Hepatocyte (in vitro differentiated cells): ENCODE results near the gene FAM32A. TPM values are rescaled to one million over a fixed set of nuclear protein-coding genes. Genes with fewer than 3 reads are reported as not detected.

Experiments used
- DNase-seq: peaks from one replicate; pipeline ENCODE4 v3.0.0-alpha.2; 2016; ENCODE audit warnings: low spot score
- H2AFZ ChIP-seq: fragments of 200-600 bp; sonication (generic); 2 replicates; pipeline ENCODE4 v1.6.0; 2016; ENCODE audit warnings: antibody characterized with exemption, mild to moderate bottlenecking
- H3K27ac ChIP-seq: fragments of 200-600 bp; sonication (generic); 2 replicates; pipeline ENCODE4 v1.5.1; 2016; ENCODE audit warnings: mild to moderate bottlenecking
- H3K27me3 ChIP-seq: fragments of 200-600 bp; sonication (generic); 2 replicates; pipeline ENCODE4 v1.6.1; 2016
- H3K36me3 ChIP-seq: fragments of 200-600 bp; sonication (generic); replicated peaks from 2 replicates; pipeline ENCODE4 v1.5.1; 2016; ENCODE audit warnings: low read depth; ENCODE audit not compliant: insufficient read depth
- H3K4me1 ChIP-seq: fragments of 200-600 bp; sonication (generic); 2 replicates; pipeline ENCODE4 v1.5.1; 2016; ENCODE audit warnings: mild to moderate bottlenecking, moderate library complexity; ENCODE audit not compliant: insufficient read depth
- H3K4me2 ChIP-seq: fragments of 200-600 bp; sonication (generic); 2 replicates; pipeline ENCODE4 v1.6.0; 2016
- H3K4me3 ChIP-seq: fragments of 200-600 bp; sonication (generic); 2 replicates; pipeline ENCODE4 v1.5.1; 2016; ENCODE audit warnings: mild to moderate bottlenecking
- H3K79me2 ChIP-seq: fragments of 200-600 bp; sonication (generic); 2 replicates; pipeline ENCODE4 v1.6.0; 2017; ENCODE audit warnings: mild to moderate bottlenecking
- H3K9me2 ChIP-seq: fragments of 200-600 bp; sonication (generic); replicated peaks from 2 replicates; pipeline ENCODE4 v1.6.0; 2017; ENCODE audit warnings: mild to moderate bottlenecking; ENCODE audit not compliant: insufficient read depth
- H3K9me3 ChIP-seq: fragments of 200-600 bp; sonication (generic); 2 replicates; pipeline ENCODE4 v1.5.1; 2016; ENCODE audit warnings: low read depth, mild to moderate bottlenecking
- H4K20me1 ChIP-seq: fragments of 200-600 bp; sonication (generic); 2 replicates; pipeline ENCODE4 v1.6.0; 2016; ENCODE audit warnings: mild to moderate bottlenecking; ENCODE audit not compliant: insufficient read depth, poor library complexity, severe bottlenecking
- EZH2 ChIP-seq: fragments of 200-600 bp; sonication (generic); IDR thresholded peaks from 2 replicates; pipeline ENCODE4 v1.6.1; 2016; ENCODE audit warnings: antibody characterized with exemption, mild to moderate bottlenecking, borderline replicate concordance
- EZH2phosphoT487 ChIP-seq: fragments of 200-600 bp; sonication (generic); IDR thresholded peaks from one replicate; pipeline ENCODE4 v1.6.1; 2018; ENCODE audit warnings: antibody characterized with exemption, mild to moderate bottlenecking, low read depth, moderate library complexity; ENCODE audit not compliant: unreplicated experiment, severe bottlenecking
- WGBS: methylation state at CpG from one replicate; pipeline ENCODE4 v1.1.6; 2016; ENCODE audit warnings: low lambda C conversion rate; ENCODE audit errors: missing lambda C conversion rate; 5-methylcytosine and 5-hydroxymethylcytosine counted together
- polyA plus RNA-seq: library from polyadenylated mRNA; unstranded; fragments of >200 nt; fragmentation: Nextera tagmentation; extraction: Ambion mirVana; gene quantifications from 2 replicates; pipeline ENCODE4 v1.2.1, GENCODE V29; 2016
- total RNA-seq: library from RNA; depleted of rRNA; stranded (reverse); fragments of >200 nt; gene quantifications from 2 replicates; pipeline ENCODE4 v1.2.3, GENCODE V29; 2014
- TF ChIP-seq, protein P1 (sequence below): fragments of 200-600 bp; sonication (generic); IDR thresholded peaks from 2 replicates; pipeline ENCODE4 v1.5.1; 2016; ENCODE audit warnings: antibody characterized with exemption, mild to moderate bottlenecking; ENCODE audit not compliant: poor library complexity

Gene FAM32A
- total and polyA plus RNA-seq, 2 experiments from 2014 or later, result 132 to 154 TPM

DNA sequence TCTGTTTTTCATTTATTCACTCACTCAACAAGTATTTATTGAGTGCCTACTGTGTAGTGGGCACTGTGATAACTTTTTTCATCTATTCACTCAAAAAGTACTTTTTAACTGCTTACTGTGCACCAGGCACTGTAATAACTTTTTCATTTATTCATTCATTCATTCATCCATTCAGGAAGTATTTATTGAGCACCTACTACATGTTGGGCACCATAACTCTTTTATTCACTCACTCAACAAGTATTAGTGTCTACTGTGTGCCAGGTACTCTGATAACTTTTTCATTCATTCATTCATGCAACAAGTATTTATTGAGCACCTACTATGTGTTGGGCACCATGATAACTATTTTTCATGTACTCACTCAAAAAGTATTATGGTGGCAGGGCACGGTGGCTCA, 18.8 kb upstream of the FAM32A start:
- WGBS, result 91% methylated on average over 1 of the region's 1 CpG
- no peaks in the 10 kb centered on the region for H4K20me1 ChIP-seq
- H3K9me2 ChIP-seq, result no peaks in the 10 kb centered on the region
- H3K27ac ChIP-seq, result no peak overlapping the region
- DNase-seq, result no peak
- no peak for TF ChIP-seq EZH2
- TF ChIP-seq, protein P1, sequence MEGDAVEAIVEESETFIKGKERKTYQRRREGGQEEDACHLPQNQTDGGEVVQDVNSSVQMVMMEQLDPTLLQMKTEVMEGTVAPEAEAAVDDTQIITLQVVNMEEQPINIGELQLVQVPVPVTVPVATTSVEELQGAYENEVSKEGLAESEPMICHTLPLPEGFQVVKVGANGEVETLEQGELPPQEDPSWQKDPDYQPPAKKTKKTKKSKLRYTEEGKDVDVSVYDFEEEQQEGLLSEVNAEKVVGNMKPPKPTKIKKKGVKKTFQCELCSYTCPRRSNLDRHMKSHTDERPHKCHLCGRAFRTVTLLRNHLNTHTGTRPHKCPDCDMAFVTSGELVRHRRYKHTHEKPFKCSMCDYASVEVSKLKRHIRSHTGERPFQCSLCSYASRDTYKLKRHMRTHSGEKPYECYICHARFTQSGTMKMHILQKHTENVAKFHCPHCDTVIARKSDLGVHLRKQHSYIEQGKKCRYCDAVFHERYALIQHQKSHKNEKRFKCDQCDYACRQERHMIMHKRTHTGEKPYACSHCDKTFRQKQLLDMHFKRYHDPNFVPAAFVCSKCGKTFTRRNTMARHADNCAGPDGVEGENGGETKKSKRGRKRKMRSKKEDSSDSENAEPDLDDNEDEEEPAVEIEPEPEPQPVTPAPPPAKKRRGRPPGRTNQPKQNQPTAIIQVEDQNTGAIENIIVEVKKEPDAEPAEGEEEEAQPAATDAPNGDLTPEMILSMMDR, result no peak
- TF ChIP-seq EZH2phosphoT487, result no peak
- H3K79me2 ChIP-seq, result no peaks in the 10 kb centered on the region
- no peaks in the 10 kb centered on the region for H3K9me3 ChIP-seq
- no peak overlapping the region for H3K4me3 ChIP-seq
- H3K36me3 ChIP-seq, result no peaks in the 10 kb centered on the region
- no peaks in the 10 kb centered on the region for H3K4me1 ChIP-seq
- H2AFZ ChIP-seq, result no peak overlapping the region
- H3K4me2 ChIP-seq, result no peak overlapping the region
- H3K27me3 ChIP-seq, result no peaks in the 10 kb centered on the region

DNA sequence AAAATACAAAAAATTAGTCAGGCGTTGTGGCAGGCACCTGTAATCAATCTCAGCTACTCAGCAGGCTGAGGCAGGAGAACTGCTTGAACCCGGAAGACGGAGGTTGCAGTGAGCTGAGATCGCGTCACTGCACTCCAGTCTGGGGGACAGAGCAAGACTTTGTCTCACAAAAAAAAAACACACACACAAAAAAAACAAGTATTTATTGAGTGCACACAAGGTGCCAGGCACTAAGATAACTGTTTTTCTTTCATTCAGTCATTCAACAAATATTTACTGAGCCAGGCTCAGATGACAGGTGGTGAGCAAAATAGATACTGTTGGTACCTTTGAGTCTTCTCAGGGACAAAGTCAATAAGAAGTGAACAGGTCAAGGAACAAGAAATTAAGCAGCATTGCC, 18.2 kb upstream of the FAM32A start:
- H3K36me3 ChIP-seq, result no peaks in the 10 kb centered on the region
- DNase-seq, result no peak
- H4K20me1 ChIP-seq, result no peaks in the 10 kb centered on the region
- no peaks in the 10 kb centered on the region for H3K9me3 ChIP-seq
- H3K27me3 ChIP-seq, result no peaks in the 10 kb centered on the region
- H3K9me2 ChIP-seq, result no peaks in the 10 kb centered on the region
- TF ChIP-seq, protein P1, result no peak
- no peak for TF ChIP-seq EZH2
- no peak for TF ChIP-seq EZH2phosphoT487
- H3K79me2 ChIP-seq, result no peaks in the 10 kb centered on the region
- 95% methylated on average over 5 of the region's 5 CpGs for WGBS
- no peaks in the 10 kb centered on the region for H3K4me1 ChIP-seq
- no peak overlapping the region for H3K27ac ChIP-seq
- H3K4me3 ChIP-seq, result no peak overlapping the region
- H2AFZ ChIP-seq, result no peak overlapping the region
- no peak overlapping the region for H3K4me2 ChIP-seq

DNA sequence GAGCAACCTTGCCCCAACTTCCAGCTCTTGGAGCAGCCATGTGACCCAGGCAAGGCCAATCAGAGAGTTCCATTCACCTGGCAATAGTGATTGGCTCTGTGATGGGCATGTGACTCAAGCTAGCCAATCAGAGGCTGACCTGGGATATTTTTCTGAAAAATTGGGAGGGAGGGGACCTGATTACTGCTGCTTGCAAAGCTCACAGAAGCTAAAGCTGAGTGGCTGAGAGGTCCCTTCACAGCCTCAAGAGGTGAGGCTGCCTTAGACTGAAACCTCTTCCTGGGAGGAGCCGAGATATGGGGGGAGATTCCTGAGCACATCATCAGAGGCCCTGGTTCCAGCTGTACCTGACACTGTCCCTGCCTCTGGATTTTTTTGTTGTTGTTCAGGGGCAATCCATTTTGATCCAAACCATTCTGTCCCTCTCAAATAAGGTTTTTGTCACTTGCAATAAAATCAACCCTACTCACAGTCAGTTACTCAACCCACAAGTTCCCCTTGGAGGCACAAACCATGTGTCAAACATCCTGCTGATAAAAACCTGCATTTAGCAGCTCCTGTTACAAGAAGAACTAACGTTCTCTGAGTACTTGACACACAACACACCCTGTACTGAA, 16.6 kb upstream of the FAM32A start:
- no peaks in the 10 kb centered on the region for H3K36me3 ChIP-seq
- H3K9me2 ChIP-seq, result no peaks in the 10 kb centered on the region
- no peak for DNase-seq
- WGBS, result 61% methylated on average over 2 of the region's 2 CpGs
- no peak for TF ChIP-seq EZH2
- no peak for TF ChIP-seq EZH2phosphoT487
- TF ChIP-seq, protein P1, result no peak
- no peak overlapping the region for H3K27ac ChIP-seq
- no peaks in the 10 kb centered on the region for H3K27me3 ChIP-seq
- no peaks in the 10 kb centered on the region for H3K79me2 ChIP-seq
- H3K9me3 ChIP-seq, result no peaks in the 10 kb centered on the region
- no peaks in the 10 kb centered on the region for H3K4me1 ChIP-seq
- no peak overlapping the region for H2AFZ ChIP-seq
- no peaks in the 10 kb centered on the region for H4K20me1 ChIP-seq
- no peak overlapping the region for H3K4me2 ChIP-seq
- H3K4me3 ChIP-seq, result no peak overlapping the region

DNA sequence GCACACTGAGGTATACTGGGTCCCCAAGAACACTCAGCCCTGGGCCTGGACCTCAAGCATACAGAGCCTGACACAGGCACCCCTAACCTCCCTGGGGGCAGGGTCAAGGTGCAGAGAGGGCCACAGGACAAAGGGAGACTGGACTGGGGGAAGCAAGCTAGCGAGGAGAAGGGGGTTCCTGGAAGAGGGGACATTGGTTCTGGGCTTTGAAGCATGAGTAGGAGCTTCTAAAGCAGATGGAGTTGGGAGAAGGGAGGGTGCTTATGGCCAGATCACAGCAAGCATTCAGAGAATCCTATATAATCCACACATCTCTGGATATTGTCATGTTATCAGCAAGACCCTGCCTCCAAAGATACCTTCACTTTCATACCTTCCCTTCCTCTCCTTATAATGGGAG, 15.1 kb upstream of the FAM32A start:
- TF ChIP-seq EZH2phosphoT487, result no peak
- TF ChIP-seq EZH2, result no peak
- TF ChIP-seq, protein P1, result no peak
- 53% methylated on average over 1 of the region's 1 CpG for WGBS
- H4K20me1 ChIP-seq, result no peaks in the 10 kb centered on the region
- H3K79me2 ChIP-seq, result no peaks in the 10 kb centered on the region
- H3K27ac ChIP-seq, result no peak overlapping the region
- no peaks in the 10 kb centered on the region for H3K36me3 ChIP-seq
- no peaks in the 10 kb centered on the region for H3K27me3 ChIP-seq
- no peak overlapping the region for H2AFZ ChIP-seq
- DNase-seq, result no peak
- no peaks in the 10 kb centered on the region for H3K4me1 ChIP-seq
- H3K9me2 ChIP-seq, result no peaks in the 10 kb centered on the region
- no peak overlapping the region for H3K4me3 ChIP-seq
- H3K9me3 ChIP-seq, result no peaks in the 10 kb centered on the region
- no peak overlapping the region for H3K4me2 ChIP-seq
